ENCODE data around the gene ORMDL2. TPM values are rescaled to one million over a fixed set of nuclear protein-coding genes. Genes with fewer than 3 reads are reported as not detected.

ORMDL2 gene
- total and polyA plus RNA-seq, 2 donors (not counting 3 experiments of a cell fraction or from before 2014, with no cell fraction given) = 55.0 to 70.4 TPM

GRCh38 chr12:55861871-55862270, 44.0 kb downstream of the ORMDL2 start:
- BruUV-seq (replicated peaks) = no TSS peak
- no peak for DNase-seq (ENCODE audit: low read depth, low spot score)
- H3K27ac ChIP-seq (ENCODE audit: insufficient read depth, low read depth, low read length) = no peak overlapping the region
- TF ChIP-seq GATA2 (IDR thresholded peaks at IDR 0.05; ENCODE audit: insufficient read depth, insufficient read length, low read depth, low read length) = no peak
- no peak for TF ChIP-seq CTCF (IDR thresholded peaks at IDR 0.05; ENCODE audit: extremely low read depth in 1 of 2, insufficient read depth in 1 of 2, low read depth in 1 of 2, low read length in 2 of 2)
- TF ChIP-seq MYC (IDR thresholded peaks at IDR 0.05; ENCODE audit: low read depth, low read length) = no peak
- TF ChIP-seq JUN (IDR thresholded peaks at IDR 0.05; ENCODE audit: borderline replicate concordance, insufficient read depth, insufficient read length, low read depth) = no peak
- TF ChIP-seq EZH2 (IDR thresholded peaks at IDR 0.05; ENCODE audit: borderline replicate concordance, low read depth, low read length, severe bottlenecking) = no peak
- no peak for TF ChIP-seq FOS (IDR thresholded peaks at IDR 0.05; ENCODE audit: borderline replicate concordance, insufficient read depth, low read length)
- no peak for TF ChIP-seq POLR2AphosphoS5 (IDR thresholded peaks at IDR 0.05; ENCODE audit: insufficient read depth, low read depth, low read length)
- TF ChIP-seq POLR2A (IDR thresholded peaks at IDR 0.05; ENCODE audit: low read depth, low read length) = no peak
- TF ChIP-seq MAX (IDR thresholded peaks at IDR 0.05; ENCODE audit: insufficient read depth, insufficient read length) = no peak
- ChIA-PET CTCF (no interaction called here), POLR2A (no interaction called here)
- H3K9me3 ChIP-seq (replicated peaks; ENCODE audit: control insufficient read depth, insufficient read depth, low read length) = no peaks in the 10 kb centered on the region
- no peaks in the 10 kb centered on the region for H3K4me1 ChIP-seq (ENCODE audit: control insufficient read depth, extremely low read depth, insufficient read depth, low read length)
- H3K36me3 ChIP-seq (ENCODE audit: control insufficient read depth in 2 of 2, extremely low read depth in 1 of 2, insufficient read depth in 2 of 2, low read length in 2 of 2) = no peaks in the 10 kb centered on the region
- no peak overlapping the region for H3K9ac ChIP-seq (replicated peaks; ENCODE audit: extremely low read depth, insufficient read depth, low read length)
- H3K9me1 ChIP-seq (replicated peaks; ENCODE audit: control insufficient read depth, extremely low read depth, insufficient read depth, low read length) = no peaks in the 10 kb centered on the region
- no peak overlapping the region for H3K4me2 ChIP-seq (ENCODE audit: insufficient read depth, low read length)
- FAIRE-seq = no peak
- no peaks in the 10 kb centered on the region for H3K27me3 ChIP-seq (ENCODE audit: control insufficient read depth in 2 of 2, insufficient read depth in 2 of 2, low read length in 2 of 2)
- H4K20me1 ChIP-seq (replicated peaks; ENCODE audit: control insufficient read depth, extremely low read depth, insufficient read depth, low read length) = no peaks in the 10 kb centered on the region
- no peaks in the 10 kb centered on the region for H3K79me2 ChIP-seq (ENCODE audit: control insufficient read depth, insufficient read depth, low read length)
- H3K4me3 ChIP-seq (replicated peaks in 1 of 3; ENCODE audit: insufficient read depth in 1 of 3, low read depth in 1 of 3, low read length in 3 of 3) = no peak overlapping the region
- intact Hi-C loops (cut with micrococcal nuclease) = no loop called here
- dilution Hi-C loops (cut with MboI; ENCODE audit: extremely low pct_ligation_motif_present, low sequenced_read_pairs) = no loop called here
- no peak overlapping the region for H2AFZ ChIP-seq (ENCODE audit: low read depth, low read length)
